ENCODE data around the gene CST9.

- TF ChIP-seq CTCF (IDR thresholded peaks at IDR 0.05) = no peak
- no peak for TF ChIP-seq POLR2A (IDR thresholded peaks at IDR 0.05)
- TF ChIP-seq POLR2AphosphoS5 (IDR thresholded peaks at IDR 0.05) = no peak
Measured at GRCh38 chr20:23632711-23633573, 27.2 kb upstream of the CST9 start.
